Measurements from ENCODE around the gene ASXL2.

ASXL2 gene

DNA sequence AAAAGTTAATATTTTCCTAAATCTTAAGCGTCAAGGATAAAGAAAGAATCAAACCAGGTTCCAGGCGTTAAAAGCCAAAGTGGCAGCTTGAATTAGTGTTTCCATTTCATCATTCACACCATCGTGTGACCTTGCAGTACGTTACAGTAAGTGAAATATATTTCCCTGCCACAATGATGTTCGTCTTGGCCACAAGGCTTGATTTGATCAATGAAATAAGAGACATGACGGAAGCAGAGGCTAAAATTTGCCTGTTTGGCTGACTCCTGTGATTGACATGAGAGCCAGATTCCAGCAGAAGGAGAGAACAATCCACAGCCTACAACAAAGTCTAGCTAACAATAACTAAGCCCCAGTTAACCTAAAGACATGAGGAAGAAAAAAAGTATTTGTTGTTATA, 62.0 kb downstream of the ASXL2 start:
- TF ChIP-seq ZNF274 (IDR thresholded peaks at IDR 0.05; ENCODE audit: low read depth, low read length): no peak
- H3K4me3 ChIP-seq (ENCODE audit: low read length): no peak overlapping the region

- H3K4me3 ChIP-seq (ENCODE audit: low read length): no peak overlapping the region
Measured at GRCh38 chr2:25814681-25815080, 63.6 kb downstream of the ASXL2 start.

GRCh38 chr2:25810428-25810827, 67.9 kb downstream of the ASXL2 start:
- H3K4me3 ChIP-seq (ENCODE audit: low read length): no peak overlapping the region

More at GRCh38 chr2:25814681-25815080, 63.6 kb downstream of the ASXL2 start:
- TF ChIP-seq ZNF274 (IDR thresholded peaks at IDR 0.05; ENCODE audit: low read depth, low read length): no peak

DNA sequence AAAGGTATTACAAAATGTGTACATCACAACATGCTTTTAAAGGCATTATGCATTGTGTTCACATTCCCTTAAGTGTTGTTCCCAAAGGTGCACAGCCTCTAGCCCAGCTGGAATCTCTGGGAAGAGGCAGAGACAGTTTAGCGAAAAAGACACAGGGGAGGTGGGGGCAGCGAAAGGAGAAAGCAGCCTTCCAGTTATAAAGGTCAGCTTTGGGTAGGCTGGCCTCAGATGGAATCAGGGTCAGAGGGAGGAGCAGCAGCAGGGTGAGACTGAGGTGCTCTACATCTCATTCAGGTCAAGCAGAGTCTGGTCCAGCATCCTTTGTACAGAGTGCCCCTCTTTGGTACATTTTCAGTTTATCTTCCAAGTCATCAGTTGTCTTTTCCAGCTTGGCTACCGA, 68.6 kb downstream of the ASXL2 start:
- no peak overlapping the region for H3K4me3 ChIP-seq (ENCODE audit: low read length)
- TF ChIP-seq ZNF274 (IDR thresholded peaks at IDR 0.05; ENCODE audit: low read depth, low read length): no peak

More at GRCh38 chr2:25810428-25810827, 67.9 kb downstream of the ASXL2 start:
- TF ChIP-seq ZNF274 (IDR thresholded peaks at IDR 0.05; ENCODE audit: low read depth, low read length): no peak

DNA sequence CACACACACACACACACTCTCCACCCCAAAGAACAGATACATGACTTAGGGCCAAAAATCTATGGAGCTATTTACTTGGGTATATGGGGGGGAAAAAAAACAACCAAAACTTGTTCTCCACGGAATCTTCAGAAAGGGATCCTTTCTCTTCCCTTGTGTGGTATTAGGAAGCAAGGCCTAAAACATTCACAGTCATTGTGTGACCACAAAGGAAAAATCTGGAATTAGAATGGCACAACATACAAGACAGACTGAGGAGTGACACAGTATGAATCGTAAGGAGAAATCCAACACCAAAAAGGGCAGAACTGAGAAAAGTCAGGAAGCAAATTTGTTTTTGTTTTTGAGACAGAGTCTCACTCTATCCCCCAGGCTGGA, 70.3 kb downstream of the ASXL2 start:
- TF ChIP-seq ZNF274 (IDR thresholded peaks at IDR 0.05; ENCODE audit: low read depth, low read length): no peak
- H3K4me3 ChIP-seq (ENCODE audit: low read length): no peak overlapping the region

DNA sequence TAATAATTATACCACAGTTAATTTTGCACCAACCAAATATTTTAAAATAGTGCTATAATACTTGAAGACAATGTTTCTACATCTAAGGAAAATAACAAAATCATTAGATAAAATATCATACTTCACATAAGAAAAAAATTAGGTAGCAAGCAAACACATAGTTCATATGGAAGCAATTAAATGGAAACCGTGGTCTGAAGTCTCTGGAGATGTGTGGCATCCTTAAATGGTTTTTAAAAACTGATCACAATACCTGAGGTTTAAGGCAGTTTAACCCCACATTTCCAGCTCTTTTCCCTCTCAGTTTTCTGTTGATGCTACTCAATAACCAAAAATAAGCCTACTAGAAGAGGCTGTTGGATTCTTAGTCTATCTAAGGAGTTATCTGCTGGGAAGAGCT, 71.3 kb downstream of the ASXL2 start:
- H3K4me3 ChIP-seq (ENCODE audit: low read length): no peak overlapping the region
- no peak for TF ChIP-seq ZNF274 (IDR thresholded peaks at IDR 0.05; ENCODE audit: low read depth, low read length)

DNA sequence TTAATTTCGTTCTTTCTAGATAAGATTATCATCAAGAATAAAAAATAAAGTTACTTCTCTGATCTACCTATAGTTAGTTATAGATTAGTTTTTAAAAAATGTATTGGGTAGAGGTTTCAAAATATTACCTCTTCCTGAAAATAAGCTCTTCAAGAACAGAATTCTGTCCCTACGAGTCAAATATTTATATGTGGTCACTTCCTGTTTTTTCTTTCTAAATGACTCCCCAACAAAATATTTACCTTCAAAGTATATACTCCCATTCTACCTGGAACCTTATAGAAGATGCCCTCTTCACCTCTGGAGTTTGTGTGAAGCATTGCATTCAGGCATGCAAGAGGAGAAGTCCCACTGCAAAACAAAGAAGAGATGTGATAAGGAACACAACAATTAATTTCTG, 72.3 kb downstream of the ASXL2 start:
- H3K4me3 ChIP-seq (ENCODE audit: low read length): no peak overlapping the region
- no peak for TF ChIP-seq ZNF274 (IDR thresholded peaks at IDR 0.05; ENCODE audit: low read depth, low read length)

- H3K4me3 ChIP-seq (ENCODE audit: low read length): no peak overlapping the region
- no peak for TF ChIP-seq ZNF274 (IDR thresholded peaks at IDR 0.05; ENCODE audit: low read depth, low read length)
Measured at GRCh38 chr2:25804338-25804737, 73.9 kb downstream of the ASXL2 start.

GRCh38 chr2:25799301-25799700, 79.0 kb downstream of the ASXL2 start:
- TF ChIP-seq ZNF274 (IDR thresholded peaks at IDR 0.05; ENCODE audit: low read depth, low read length): no peak

DNA sequence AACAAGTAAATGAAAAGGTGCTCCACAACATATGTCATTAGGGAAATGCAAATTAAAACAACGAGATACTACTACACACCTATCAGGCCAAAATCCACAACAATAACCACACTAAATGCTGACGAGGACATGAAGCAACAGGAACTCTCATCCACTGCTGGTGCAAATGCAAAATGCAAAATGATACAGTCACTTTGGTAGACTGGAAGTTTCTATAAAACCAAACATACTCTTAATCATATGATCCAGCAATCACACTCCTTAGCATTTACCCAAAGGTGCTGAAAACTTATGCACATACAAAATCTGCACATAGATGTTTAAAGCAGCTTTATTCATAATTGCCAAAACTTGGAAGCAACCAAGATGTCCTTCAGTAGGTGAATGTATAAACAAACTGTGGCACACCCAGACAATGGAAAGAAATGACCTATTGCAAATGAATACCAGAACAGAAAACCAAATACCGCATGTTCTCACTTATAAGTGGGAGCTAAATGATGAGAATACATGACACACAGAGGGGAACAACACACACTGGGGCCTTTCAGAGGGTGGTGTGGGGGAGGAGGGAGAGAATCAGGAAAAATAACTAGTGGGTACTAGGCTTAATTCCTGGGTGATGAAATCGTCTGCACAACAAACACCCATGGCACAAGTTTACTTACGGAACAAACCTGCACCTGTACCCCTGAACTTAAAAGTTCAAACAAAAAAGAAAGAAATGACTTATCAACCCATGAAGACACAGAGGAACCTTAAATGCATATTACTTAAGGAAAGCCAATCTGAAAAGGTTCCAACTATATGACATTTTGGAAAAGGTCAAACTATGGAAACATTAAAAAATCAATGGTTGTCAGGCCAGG, 80.4 kb downstream of the ASXL2 start:
- TF ChIP-seq ZNF274 (IDR thresholded peaks at IDR 0.05; ENCODE audit: low read depth, low read length): no peak
- no peak overlapping the region for H3K4me3 ChIP-seq (ENCODE audit: low read length)

More at GRCh38 chr2:25799301-25799700, 79.0 kb downstream of the ASXL2 start:
- no peak overlapping the region for H3K4me3 ChIP-seq (ENCODE audit: low read length)

GRCh38 chr2:25794544-25795276, 83.6 kb downstream of the ASXL2 start:
- no peak overlapping the region for H3K4me3 ChIP-seq (ENCODE audit: low read length)
- TF ChIP-seq ZNF274 (IDR thresholded peaks at IDR 0.05; ENCODE audit: low read depth, low read length): no peak

GRCh38 chr2:25790074-25790790, 88.1 kb downstream of the ASXL2 start:
- TF ChIP-seq ZNF274 (IDR thresholded peaks at IDR 0.05; ENCODE audit: low read depth, low read length): no peak
- H3K4me3 ChIP-seq (ENCODE audit: low read length): no peak overlapping the region

DNA sequence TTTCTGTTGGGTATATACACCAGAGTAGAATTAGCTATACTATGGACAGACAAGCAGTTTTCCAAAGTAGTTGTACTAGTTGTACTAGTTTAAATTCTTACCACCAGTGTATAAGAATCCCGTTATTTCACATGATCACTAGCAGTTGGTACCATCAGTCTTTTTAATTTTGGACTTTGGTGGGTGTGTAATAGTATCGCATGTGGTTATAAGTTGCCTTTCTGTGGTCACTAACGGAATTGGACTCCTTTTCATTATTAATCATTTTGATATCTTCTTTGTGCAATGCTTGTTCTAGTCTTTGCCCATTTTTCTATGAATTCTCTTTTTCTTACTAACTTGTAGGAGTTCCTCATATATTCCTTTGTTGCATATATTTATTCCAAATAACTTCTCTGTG, 89.8 kb downstream of the ASXL2 start:
- no peak overlapping the region for H3K4me3 ChIP-seq (ENCODE audit: low read length)
- no peak for TF ChIP-seq ZNF274 (IDR thresholded peaks at IDR 0.05; ENCODE audit: low read depth, low read length)

DNA sequence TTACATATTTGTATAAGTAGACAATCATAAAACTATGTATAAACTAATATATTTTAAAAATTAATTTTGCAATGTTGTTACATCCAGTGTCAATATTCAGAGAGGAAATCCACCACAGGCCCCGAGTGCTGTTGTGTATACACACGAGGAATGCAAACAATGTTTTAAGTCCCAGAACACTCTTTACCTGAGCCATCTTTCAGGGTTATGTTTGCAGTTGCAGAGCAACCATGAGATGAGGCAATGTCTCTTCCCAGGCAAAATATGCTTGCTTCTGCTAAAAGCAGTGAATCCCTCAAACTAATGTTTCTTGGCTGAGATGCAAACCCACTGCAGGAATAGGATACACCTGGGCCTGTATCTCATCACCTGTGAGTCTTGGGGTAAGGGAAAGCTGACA, 91.3 kb downstream of the ASXL2 start:
- no peak overlapping the region for H3K4me3 ChIP-seq (ENCODE audit: low read length)
- TF ChIP-seq ZNF274 (IDR thresholded peaks at IDR 0.05; ENCODE audit: low read depth, low read length): no peak
